NCI-H1092 (cell line): ENCODE measurements around the gene PDE4B.

ENCODE experiments used
- DNase-seq: peaks from one replicate; lab custom pipeline; 2025; lab: John Stamatoyannopoulos, UW

PDE4B gene

DNA sequence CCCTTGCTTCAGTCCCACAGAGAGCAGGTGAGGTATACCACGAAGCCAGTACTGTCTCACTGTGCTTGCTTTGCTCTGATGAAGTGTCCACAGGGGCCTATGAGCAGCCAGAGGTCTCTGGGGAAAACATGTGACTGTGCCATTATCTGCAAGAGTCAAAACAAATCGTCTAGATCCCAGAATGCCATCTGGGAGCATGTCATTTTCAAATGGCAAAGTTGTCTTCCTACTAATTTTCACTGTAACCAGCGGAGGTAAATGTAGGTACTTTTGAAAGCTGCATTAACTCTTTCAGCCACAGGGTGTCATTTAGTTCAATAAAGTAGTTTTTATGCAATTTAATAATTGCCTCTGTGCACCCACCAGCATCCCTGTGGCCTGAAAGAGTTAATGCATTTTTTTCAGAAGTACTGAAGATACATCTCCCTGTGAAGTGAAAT, 567.6 kb downstream of the PDE4B start:
- no peak for DNase-seq

DNA sequence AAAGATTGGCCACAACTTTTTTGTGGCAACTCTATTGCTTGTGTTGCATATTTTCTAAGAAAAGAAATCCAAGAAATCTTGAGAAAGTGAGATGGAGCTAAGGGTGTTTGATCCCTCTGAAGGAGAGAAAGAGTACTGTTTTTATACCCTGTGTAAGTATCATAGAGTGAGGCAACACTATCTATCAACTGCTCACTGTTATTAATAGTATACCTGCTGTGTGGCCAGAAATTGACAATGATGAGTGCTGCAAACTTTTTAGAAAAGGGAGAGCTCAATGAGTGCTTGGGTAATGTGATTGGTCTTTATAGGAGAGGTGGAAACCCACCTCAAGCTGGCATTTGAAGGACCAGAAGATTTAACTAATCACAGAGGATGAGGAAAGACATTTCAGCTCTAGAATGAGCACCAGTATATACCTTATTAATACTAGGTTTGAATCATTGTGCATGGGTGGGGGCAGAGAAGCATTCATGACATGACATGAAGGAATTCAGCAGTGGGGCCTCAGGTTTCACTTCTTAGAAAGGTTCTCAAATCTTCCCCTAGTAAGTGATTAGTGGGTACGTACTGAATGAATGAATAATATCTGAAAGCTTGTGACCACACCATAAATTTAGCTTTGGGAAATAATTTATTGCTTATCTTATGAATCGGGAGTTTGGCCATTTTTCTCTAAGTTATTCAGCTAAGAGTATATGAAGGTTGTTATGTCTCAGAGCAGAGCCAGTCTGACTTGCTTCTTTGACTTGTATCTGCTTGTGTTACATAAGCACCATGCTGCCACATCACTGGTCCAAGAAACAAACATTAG, 572.1 kb downstream of the PDE4B start:
- DNase-seq, result no peak

DNA sequence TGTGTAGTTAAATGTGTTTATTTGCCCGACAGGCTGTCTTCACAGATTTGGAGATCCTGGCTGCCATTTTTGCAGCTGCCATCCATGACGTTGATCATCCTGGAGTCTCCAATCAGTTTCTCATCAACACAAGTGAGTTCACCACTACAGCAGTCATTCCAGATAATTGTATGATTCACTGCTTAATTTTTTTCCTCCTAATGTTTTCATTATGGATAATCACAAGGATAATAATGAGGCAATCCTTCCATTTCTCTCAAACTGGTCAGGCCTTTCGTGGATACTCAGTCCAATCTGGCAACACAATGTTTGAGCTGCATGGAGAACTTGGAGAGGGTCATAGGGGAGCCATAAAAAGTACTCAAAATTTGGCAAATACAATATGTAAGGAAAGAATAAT, 572.9 kb downstream of the PDE4B start:
- no peak for DNase-seq

DNA sequence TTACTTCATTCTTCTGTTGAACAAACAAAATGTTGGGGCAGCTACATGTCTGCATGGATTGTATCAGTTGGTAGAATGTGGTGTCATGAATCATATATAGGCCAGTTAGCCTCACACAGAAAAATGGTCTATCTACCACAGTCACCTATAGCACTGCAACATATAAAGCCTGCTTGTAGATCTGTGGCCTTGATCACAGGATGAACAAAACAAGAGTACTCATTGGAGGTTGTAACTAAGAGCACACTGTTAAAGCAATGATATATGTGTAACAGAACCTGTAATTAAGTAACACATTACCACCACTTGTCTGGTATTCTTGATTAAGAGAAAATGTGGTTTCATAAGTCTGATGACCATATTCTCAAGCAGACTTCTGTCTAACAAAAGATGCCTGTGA, 573.9 kb downstream of the PDE4B start:
- DNase-seq, result no peak

DNA sequence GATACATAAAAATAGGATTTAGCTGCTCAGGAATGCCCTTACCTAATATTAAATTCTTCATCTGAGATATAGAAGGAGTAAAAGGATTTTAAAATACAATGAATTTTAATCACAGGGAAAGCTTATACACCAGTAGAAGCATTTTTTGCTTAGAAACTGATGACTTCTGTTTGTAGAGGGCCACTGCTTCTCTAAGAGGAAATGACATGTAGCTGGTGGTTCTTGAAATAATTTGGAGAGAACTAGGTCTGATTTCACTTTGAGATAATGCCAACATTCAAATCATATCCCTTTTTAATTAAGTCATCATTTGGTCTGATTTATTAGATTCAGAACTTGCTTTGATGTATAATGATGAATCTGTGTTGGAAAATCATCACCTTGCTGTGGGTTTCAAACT, 574.7 kb downstream of the PDE4B start:
- no peak for DNase-seq

DNA sequence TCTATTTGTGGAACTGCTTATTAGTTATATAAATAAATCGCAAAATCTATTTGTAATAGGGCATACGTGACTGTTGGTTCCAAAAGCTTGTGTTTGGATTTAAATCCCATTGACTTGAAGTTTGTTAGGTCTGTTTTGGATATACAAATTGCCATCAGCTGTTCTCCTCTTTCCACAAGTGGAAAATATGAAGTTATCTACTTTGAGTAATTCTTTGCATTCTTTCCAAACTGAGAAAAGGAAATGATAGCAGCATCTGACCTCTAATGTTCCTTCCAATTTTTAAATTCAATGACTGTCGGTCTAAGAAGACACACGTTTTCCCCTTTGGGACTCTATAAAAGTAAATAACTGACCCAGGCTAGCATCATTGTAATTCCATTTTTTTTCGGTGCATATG, 575.6 kb downstream of the PDE4B start:
- no peak for DNase-seq

DNA sequence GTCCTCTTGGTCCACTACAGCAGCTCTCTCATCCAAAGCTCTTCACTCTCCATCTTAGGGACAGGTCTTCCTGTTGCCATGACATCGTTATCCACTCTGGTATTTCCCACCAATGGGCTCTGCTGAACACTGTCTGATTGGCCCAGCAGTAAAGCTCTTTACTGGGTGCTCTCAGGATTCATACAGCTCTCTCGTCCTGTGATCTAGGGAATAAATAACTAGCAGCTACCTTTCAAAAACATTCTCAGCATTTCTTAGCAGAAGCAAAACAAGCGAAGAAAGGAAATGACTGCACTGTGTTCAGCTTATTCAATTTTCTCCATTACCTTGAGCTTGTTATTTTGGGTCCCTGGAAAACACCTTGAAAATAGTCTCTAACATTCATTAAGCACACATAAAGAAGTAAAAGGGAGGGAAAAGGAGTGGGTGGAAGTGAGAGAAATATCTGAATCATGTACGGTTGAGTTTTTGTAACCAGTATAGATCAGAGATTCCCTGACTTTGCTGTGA, 577.8 kb downstream of the PDE4B start:
- DNase-seq, result no peak

DNA sequence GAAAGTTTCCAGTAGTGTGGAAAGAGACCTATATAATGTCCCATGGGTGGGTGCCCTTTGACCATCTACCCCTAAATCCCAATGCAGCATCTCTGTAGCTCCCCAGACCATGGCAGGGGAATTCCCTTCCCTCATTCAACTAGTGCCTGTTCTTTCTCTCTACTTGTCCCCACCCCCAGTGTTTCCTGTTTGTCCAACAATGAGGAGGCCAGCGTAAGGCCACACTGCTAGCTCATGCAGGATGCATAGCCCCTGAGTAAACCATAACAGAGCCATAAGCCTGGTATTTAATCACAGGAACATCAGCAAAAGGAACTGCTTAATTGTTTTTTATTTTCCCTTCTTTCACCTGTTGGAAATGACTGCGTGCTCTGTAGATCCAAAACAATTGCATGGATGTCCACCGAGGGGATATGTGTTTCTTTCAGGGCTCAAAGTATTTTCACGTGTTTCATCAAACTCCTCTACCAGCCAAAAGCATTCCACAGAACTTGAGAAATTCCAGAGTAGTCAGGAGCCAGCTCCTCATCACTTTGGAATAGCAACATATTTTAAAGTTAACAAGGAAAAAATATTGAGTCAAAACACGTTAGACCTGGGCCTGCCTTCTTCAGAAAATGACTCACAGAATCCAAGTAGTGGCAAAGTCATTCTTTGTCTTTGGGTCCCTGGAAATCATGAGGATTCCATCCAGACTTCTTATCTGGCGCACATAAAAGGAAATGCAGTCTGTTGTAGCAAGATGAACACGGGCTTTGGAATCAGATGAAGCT, 578.7 kb downstream of the PDE4B start:
- no peak for DNase-seq

DNA sequence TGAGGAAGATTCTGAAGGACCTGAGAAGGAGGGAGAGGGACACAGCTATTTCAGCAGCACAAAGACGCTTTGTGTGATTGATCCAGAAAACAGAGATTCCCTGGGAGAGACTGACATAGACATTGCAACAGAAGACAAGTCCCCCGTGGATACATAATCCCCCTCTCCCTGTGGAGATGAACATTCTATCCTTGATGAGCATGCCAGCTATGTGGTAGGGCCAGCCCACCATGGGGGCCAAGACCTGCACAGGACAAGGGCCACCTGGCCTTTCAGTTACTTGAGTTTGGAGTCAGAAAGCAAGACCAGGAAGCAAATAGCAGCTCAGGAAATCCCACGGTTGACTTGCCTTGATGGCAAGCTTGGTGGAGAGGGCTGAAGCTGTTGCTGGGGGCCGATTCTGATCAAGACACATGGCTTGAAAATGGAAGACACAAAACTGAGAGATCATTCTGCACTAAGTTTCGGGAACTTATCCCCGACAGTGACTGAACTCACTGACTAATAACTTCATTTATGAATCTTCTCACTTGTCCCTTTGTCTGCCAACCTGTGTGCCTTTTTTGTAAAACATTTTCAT, 579.9 kb downstream of the PDE4B start:
- DNase-seq, result no peak

DNA sequence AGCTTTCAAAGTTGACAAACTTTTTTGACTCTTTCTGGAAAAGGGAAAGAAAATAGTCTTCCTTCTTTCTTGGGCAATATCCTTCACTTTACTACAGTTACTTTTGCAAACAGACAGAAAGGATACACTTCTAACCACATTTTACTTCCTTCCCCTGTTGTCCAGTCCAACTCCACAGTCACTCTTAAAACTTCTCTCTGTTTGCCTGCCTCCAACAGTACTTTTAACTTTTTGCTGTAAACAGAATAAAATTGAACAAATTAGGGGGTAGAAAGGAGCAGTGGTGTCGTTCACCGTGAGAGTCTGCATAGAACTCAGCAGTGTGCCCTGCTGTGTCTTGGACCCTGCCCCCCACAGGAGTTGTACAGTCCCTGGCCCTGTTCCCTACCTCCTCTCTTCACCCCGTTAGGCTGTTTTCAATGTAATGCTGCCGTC, 580.5 kb downstream of the PDE4B start:
- no peak for DNase-seq

DNA sequence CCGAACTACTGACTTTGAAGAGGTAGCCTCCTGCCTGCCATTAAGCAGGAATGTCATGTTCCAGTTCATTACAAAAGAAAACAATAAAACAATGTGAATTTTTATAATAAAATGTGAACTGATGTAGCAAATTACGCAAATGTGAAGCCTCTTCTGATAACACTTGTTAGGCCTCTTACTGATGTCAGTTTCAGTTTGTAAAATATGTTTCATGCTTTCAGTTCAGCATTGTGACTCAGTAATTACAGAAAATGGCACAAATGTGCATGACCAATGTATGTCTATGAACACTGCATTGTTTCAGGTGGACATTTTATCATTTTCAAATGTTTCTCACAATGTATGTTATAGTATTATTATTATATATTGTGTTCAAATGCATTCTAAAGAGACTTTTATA, 581.5 kb downstream of the PDE4B start:
- no peak for DNase-seq

DNA sequence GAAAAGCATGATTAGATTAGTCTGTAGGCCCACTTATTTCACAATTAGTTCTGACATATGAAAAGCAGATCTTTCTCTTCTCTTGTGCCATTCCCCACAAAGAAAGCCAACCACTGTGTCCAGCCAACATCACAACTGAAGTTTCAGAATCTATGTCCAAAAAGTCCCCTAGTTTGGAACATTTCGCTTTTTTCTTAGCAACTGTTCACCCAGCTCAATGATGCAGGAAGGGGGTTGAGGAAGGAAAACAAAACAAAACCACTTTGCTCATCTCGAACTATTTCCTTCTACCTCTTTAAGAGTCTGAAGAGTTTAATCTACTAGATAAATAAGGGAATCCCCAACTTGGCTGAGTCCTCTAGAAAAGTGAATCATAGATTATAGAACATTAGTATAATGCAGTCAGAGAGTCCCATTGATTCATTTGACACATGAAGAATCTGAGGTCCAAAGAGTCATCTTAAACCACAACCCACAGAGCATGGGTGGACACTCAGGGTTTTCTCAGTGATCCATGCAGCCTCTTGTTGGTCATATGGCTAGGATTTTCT, 581.9 kb downstream of the PDE4B start:
- no peak for DNase-seq

DNA sequence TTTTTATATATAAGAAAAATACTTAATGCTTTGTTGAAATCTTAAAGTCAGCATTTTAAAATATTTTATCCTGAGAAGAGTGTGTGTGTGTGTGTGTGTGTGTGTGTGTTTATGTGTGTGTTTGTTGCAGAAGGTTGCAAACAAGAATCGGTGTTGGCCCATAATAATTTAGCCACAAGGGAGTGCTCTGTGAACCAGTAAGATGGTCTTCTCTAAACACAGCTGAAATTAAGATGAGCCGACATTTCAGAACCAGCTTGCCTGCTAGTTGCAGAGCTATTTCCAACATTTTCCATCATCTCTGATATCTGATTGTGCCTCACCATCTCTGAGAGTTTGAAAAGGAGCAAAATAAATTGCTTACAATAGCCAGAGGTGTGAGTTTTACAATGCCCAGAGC, 582.4 kb downstream of the PDE4B start:
- DNase-seq, result no peak

DNA sequence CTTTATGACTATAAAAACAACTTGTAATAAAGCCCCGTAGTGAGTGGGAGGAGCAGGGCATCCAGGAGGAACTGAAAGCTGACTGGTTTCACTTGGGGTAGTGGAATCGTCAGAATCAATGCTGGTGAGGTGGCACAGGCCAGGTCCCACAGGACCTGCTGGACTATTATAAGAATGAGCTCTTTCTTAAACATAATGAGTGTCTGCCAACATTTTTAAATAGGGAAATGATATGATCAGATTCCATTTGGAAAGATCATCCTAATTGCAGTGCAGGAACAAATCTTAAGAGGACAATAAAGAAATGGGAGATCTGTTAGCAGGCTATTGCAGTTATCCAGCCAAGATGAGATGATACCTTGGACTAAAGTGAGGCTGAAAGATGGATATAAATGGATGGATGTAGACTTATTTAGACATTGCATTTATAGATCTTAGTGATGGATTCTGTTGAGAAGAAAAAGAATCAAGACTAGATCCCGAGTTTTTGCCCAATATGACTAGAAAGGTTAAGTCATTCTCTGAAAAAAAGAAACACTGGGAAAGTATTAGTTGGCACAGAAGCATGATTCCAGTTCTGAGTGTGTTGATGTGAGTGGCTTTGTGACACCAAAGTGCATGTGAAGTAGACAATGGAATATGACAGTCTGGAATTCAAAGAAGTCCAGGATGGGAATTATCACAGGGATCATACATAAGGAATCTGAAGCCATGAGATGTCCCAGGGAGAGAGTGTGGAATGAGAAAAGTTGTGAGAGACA, 587.9 kb downstream of the PDE4B start:
- DNase-seq, result no peak

DNA sequence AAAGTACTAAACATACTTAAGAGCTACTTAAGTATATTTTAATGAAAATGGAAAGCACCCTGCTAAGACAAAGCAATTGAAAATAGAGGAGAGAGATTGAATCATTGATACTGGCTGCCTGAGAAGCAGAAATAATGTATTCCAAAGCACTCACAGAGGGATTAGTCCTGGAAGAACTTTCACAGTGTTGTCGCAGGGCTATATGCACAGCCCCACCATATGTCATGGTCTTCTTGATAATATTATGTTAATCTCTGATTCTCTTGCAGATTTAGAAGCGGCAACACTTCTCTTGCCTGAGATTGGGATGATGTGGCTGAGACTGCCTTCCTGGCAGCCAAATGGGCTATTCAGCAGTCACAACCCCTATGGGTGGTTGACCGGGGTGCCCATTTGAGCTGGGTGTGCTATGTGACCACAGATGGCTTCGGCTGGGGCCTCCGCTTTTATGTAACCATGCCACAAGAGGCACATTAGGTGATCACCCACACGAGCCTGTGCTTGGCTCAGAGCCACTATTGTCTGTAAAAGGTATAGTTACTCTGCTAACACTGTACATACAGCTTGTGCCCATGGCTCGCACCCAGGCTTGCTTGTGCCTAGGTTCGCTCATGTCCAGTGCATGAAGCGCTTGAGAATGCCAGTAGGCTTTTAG, 589.1 kb downstream of the PDE4B start:
- no peak for DNase-seq

DNA sequence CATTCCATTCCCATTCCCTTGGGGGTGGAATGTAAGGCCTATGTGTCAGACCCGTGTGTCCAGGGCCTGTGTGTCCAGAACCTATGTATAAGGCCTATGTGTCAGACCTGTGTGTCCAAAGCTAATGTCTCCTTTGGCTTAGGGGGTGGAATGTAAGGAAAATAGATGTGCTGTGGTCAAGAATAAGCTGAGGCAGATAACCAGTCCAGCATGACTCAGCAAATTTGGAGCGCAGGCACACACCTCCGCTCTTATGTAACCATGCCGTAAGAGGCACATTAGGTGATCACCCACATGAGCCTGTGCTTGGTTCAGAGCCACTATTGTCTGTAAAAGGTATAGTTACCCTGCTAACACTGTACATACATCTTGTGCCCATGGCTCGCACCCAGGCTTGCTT, 590.5 kb downstream of the PDE4B start:
- no peak for DNase-seq

DNA sequence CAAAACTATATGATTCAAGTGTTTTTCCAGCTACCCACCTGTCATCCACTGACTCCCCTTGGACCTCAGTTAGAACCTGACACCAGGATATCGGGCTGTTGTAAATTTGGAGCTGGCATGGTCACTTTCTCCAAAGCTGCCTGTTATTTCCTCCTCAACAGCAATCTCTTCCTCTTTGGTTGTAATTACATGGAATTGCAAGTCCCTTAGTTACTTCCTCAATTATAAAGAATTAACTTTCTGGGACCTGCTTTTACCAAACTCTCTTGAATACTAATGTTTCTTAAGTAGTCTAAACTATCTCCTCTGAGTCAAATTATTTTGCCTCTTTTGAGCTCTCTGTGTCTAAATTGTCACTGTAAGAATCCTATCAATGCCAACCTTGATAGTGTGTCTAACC, 590.9 kb downstream of the PDE4B start:
- no peak for DNase-seq

DNA sequence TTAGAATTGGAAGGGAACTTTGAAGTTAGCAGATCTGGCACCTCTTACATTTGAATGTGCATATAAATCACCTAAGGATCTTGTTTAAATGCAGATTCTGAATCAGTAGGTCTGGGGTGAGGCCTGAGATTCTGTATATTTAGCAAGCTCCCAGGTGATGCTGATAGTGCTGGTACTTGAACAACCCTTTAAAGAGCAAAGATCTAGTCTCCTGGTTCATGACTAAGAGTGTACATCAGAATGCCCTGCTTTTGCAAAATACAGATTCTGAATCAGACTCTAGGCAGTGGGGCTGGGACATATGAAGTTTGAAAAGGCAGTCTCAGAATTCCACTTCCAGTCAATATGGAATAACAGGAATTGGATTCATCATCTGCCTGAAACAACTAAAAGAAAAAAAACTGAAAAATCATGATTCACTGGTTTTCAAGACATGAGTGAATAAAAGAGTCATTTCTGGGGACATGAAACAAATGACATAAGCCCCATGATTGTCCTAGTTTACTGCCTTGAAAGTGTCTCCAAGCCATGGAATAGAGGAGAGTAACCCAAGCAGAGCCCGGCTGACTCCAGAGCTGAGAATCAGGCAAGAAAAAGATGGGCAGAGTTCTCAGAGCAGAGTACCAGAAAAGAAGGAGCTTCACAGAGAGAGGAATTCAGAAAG, 591.7 kb downstream of the PDE4B start:
- no peak for DNase-seq

DNA sequence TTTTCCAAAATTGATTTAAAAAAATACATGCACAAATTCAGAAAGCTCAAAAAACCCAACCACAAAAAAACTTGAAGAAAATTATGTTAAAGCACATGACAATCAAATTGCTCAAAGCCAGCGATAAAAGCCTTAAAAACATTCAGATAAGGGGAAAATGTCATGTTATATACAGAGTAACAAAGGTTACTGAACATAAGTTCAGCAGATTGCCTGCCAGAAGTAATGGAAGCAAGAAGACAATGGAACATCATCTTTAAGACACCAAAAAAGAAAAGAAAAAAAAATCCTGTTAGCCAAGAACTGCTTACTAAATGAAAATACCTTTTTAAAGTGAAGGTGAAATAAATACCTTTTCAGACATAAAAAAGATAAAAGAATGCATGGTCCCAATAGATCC, 594.0 kb downstream of the PDE4B start:
- DNase-seq, result no peak

DNA sequence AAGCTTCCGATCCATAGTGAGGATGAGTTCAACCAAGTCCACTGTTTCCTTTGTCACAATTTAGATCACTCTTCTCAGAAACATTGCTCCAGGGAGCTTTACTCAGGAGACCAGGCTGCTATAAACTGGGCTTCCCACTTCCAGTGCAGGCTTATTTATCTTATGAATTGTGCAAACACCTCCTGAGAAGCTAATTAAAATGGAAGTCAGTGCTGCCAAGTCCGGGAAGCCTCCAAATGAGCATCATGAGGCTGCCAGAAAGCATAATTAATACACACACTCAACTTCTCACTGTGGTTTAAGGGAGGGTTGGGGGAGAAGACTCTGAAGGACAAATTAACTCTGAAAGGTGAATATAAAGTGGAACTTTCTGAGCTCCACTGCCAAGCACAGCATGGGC, 596.2 kb downstream of the PDE4B start:
- no peak for DNase-seq
